GM19467 (cell line): ENCODE results near the gene ATP5PD.
A peak's percentile ranks its signal among the peaks of the same experiment; 100 is the strongest.

Experiments used
- ATAC-seq: cut with Tn5 transposase; IDR thresholded peaks from one replicate; pipeline ENCODE4 v1.9.1; 2021; ENCODE audit warnings: mild to moderate bottlenecking, moderate library complexity; ENCODE audit not compliant: unreplicated experiment

ATP5PD gene

GRCh38 chr17:75046407-75047289 is at the start of gene ATP5PD, which contains the start of gene KCTD2:
Gene ATP5PD (minus strand): TSS chr17:75046969. CDS start chr17:75042650, 4,319 bp downstream.
Gene KCTD2 (plus strand): TSS chr17:75047225. CDS start chr17:75047251, 26 bp downstream.
- ATAC-seq, result peak; percentile 94

GRCh38 chr17:75096082-75096625 is 49.4 kb upstream of the ATP5PD start:
- no peak for ATAC-seq

- no peak for ATAC-seq
Measured at GRCh38 chr17:75094871-75095399, 48.2 kb upstream of the ATP5PD start.

- no peak for ATAC-seq
Measured at GRCh38 chr17:75093548-75094158, 46.9 kb upstream of the ATP5PD start.

GRCh38 chr17:75091855-75092327 is 45.1 kb upstream of the ATP5PD start:
- ATAC-seq, result no peak

- no peak for ATAC-seq
Measured at GRCh38 chr17:75090871-75091854, 44.4 kb upstream of the ATP5PD start.

GRCh38 chr17:75088465-75089417 is 42.0 kb upstream of the ATP5PD start:
- ATAC-seq, result no peak

- ATAC-seq, result peak; percentile 54
Measured at GRCh38 chr17:75087558-75088453, 41.0 kb upstream of the ATP5PD start, which contains the start of gene SLC16A5. Gene SLC16A5 (plus strand): TSS chr17:75087954. CDS start chr17:75093637, 5,683 bp downstream.

- ATAC-seq, result no peak
Measured at GRCh38 chr17:75087182-75087557, 40.4 kb upstream of the ATP5PD start.

- ATAC-seq, result no peak
Measured at GRCh38 chr17:75086496-75087181, 39.9 kb upstream of the ATP5PD start.

- no peak for ATAC-seq
Measured at GRCh38 chr17:75084039-75084660, 37.4 kb upstream of the ATP5PD start.

- ATAC-seq, result no peak
Measured at GRCh38 chr17:75082683-75083082, 35.9 kb upstream of the ATP5PD start.

- no peak for ATAC-seq
Measured at GRCh38 chr17:75081611-75082540, 35.1 kb upstream of the ATP5PD start.

- ATAC-seq, result no peak
Measured at GRCh38 chr17:75079023-75079373, 32.2 kb upstream of the ATP5PD start.

- ATAC-seq, result peak; percentile 45
Measured at GRCh38 chr17:75078284-75079022, 31.7 kb upstream of the ATP5PD start.
